Measurements from ENCODE around the gene PLCH1. TPM values are rescaled to one million over a fixed set of nuclear protein-coding genes. Genes with fewer than 3 reads are reported as not detected.

The PLCH1 gene
- total RNA-seq, 1 donor from 2014 or later, result 7.6 TPM

DNA sequence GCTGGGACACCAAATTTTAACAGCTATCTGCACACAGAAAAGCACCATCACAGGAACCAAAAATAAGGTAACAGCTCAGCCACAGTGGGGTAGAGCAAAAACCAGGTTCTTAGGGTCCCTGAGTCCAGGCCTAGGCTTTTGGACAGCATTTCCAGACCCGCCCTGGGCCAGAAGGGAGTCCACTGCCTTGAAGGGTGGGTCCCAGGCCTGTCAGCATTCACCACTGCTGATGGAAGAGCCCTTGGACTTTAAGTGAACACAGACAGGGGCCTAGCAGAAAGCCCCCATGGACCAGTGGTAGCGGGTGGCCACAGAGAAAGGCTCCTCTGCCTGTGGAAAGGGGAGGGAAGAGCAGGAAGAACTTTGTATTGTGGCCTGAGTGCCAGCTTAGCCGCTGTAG, 56.4 kb downstream of the PLCH1 start:
- Mint-ChIP-seq H3K9me3 (peaks cover 4% of the 10 kb centered on the region), H3K36me3 (no peaks in the 10 kb centered on the region), H3K27ac (no peak overlapping the region), H3K27me3 (peaks cover 7% of the 10 kb centered on the region), H3K4me3 (no peak overlapping the region), H3K4me1 (ENCODE audit: unreplicated experiment) (no peaks in the 10 kb centered on the region)
- no peak for DNase-seq (ENCODE audit: extremely low spot score, unreplicated experiment)
- TF ChIP-seq, protein P1, sequence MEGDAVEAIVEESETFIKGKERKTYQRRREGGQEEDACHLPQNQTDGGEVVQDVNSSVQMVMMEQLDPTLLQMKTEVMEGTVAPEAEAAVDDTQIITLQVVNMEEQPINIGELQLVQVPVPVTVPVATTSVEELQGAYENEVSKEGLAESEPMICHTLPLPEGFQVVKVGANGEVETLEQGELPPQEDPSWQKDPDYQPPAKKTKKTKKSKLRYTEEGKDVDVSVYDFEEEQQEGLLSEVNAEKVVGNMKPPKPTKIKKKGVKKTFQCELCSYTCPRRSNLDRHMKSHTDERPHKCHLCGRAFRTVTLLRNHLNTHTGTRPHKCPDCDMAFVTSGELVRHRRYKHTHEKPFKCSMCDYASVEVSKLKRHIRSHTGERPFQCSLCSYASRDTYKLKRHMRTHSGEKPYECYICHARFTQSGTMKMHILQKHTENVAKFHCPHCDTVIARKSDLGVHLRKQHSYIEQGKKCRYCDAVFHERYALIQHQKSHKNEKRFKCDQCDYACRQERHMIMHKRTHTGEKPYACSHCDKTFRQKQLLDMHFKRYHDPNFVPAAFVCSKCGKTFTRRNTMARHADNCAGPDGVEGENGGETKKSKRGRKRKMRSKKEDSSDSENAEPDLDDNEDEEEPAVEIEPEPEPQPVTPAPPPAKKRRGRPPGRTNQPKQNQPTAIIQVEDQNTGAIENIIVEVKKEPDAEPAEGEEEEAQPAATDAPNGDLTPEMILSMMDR (conservative IDR thresholded peaks at IDR 0.05), result no peak

DNA sequence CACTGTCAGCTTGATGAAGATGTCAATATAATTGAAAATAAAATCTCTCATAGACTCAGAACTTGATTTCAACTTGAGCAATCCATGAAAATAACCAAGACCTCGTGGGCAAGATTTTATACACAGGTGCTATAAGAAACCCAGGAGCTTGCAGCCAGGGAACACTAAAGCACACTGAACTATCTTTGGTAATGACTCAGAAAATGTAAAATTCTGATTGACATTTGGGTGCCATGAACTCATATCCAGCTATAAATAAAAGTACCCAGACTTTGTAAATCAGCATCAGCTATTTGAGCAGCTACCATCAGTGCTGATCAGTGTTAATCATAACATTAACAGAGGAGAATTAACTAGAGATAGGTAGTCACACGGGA, 61.5 kb downstream of the PLCH1 start:
- Mint-ChIP-seq H3K27me3 (peaks cover 12% of the 10 kb centered on the region), H3K4me1 (ENCODE audit: unreplicated experiment) (peaks cover 10% of the 10 kb centered on the region), H3K36me3 (no peaks in the 10 kb centered on the region), H3K4me3 (no peak overlapping the region), H3K27ac (no peak overlapping the region), H3K9me3 (no peaks in the 10 kb centered on the region)
- no peak for DNase-seq (ENCODE audit: extremely low spot score, unreplicated experiment)
- TF ChIP-seq, protein P1 (conservative IDR thresholded peaks at IDR 0.05), result no peak

DNA sequence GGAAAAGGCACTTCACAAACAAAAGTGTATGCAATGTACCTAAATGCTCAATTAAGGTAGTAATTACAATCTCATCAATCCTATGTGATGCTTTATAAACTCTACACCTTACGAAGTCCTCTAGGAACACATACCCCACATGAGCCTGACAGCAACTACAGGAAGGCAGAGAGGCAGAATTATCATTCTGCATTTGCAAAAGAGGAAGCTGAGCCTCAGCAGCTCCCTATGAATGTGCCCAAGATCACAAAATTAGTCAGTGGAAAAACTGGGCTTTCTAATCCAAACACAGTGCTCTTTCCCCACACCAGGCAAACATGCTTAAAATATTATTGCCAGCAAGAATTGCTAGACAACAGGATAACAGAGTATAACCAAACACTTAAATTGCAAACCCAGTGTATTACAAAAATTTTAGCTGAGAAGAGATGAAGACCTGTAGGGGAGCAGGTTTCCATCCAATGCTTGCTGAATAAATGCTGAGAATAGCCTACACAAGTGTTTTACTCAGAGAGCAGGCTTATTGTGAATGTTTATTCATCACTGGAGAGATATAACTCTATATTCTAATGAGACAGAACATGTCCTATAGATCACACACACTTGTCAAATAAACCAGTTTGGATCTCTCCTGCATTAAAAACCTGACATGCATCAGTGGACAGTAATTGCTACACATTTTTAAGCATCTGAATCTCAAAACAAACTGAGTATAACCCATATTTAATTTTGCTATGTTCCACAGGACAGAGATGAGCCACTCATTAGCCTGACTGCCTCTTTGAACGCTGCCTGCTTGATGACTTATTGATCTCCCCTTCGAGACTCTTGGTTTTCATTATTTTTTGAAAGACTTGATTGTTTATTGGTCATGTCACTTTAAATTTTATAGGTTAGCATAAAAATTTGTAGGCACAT, 62.2 kb downstream of the PLCH1 start:
- Mint-ChIP-seq H3K27me3 (peaks cover 12% of the 10 kb centered on the region), H3K4me1 (ENCODE audit: unreplicated experiment) (peaks cover 10% of the 10 kb centered on the region), H3K9me3 (no peaks in the 10 kb centered on the region), H3K36me3 (no peaks in the 10 kb centered on the region), H3K27ac (no peak overlapping the region), H3K4me3 (no peak overlapping the region)
- no peak for DNase-seq (ENCODE audit: extremely low spot score, unreplicated experiment)
- TF ChIP-seq, protein P1 (conservative IDR thresholded peaks at IDR 0.05), result no peak

DNA sequence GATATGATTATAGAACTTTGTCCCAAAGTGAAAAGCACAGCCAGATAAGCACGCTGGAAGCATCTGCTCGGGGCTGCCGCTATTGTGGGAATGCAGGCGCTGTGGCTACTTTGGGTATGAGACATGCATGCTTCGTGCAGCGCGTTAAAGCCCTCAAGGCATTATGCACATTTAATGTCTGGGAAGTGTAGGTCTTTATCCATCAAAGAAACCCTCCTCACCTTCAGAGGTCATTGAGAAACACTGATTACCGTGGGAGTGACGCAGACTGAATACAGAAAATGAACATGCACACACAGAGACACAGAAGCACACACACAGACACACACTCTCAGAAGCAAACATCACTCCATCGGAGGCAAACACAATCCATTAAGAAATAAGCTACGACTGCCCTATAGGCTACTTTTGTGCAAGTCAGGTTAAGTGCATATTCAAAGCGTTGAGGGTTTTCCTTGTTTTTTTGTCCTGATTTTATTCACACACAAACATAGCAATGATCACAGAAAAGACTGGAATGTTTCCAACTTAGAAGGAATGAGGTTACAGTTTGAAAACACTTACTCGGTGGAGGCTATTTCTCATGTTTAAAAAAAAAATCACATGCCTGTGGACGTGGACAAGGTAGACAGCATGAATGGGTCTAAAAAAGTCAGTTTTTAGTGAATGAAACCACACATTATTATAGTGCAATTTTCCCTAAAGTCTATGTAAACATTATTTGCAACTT, 68.5 kb downstream of the PLCH1 start:
- H3K9me3 Mint-ChIP-seq, result no peaks in the 10 kb centered on the region
- peak overlapping the region; percentile 76 for H3K4me3 Mint-ChIP-seq
- H3K4me1 Mint-ChIP-seq (ENCODE audit: unreplicated experiment), result peaks cover 12% of the 10 kb centered on the region
- TF ChIP-seq, protein P1 (conservative IDR thresholded peaks at IDR 0.05), result no peak
- H3K36me3 Mint-ChIP-seq, result no peaks in the 10 kb centered on the region
- DNase-seq (ENCODE audit: extremely low spot score, unreplicated experiment), result no peak
- H3K27ac Mint-ChIP-seq, result no peak overlapping the region
- peaks cover 49% of the 10 kb centered on the region for H3K27me3 Mint-ChIP-seq

DNA sequence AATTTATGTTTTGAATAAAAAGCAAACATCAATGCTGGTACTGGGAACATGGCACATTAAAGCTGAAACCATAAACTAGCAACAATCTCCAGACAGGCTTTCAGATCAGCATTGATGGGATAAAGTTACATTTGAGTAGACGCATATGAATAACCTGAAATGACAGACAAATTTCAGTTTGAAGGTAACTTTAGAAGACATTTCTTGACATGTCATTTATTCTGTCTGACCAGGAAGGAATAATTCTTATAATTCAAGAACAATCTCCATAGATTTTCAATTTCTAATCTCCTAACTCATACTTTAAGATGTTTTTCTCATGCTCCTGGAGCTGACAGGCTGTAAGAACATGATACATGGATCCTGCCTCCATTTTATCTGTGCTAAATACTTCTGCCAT, 69.8 kb downstream of the PLCH1 start:
- no peak overlapping the region for H3K4me3 Mint-ChIP-seq
- H3K9me3 Mint-ChIP-seq, result no peaks in the 10 kb centered on the region
- H3K27me3 Mint-ChIP-seq, result peaks cover 60% of the 10 kb centered on the region

More for the DNA sequence above, 69.8 kb downstream of the PLCH1 start:
- TF ChIP-seq, protein P1 (conservative IDR thresholded peaks at IDR 0.05), result no peak
- H3K27ac Mint-ChIP-seq, result no peak overlapping the region
- H3K36me3 Mint-ChIP-seq, result no peaks in the 10 kb centered on the region
- peaks cover 18% of the 10 kb centered on the region for H3K4me1 Mint-ChIP-seq (ENCODE audit: unreplicated experiment)
- no peak for DNase-seq (ENCODE audit: extremely low spot score, unreplicated experiment)
